HG02981 (cell line): Measurements from ENCODE around the gene SNX13.

Source experiments
- ATAC-seq: cut with Tn5 transposase; IDR thresholded peaks from one replicate; pipeline ENCODE4 v1.9.1; 2021; ENCODE audit warnings: mild to moderate bottlenecking, moderate library complexity; ENCODE audit not compliant: unreplicated experiment

The SNX13 gene

GRCh38 chr7:17940302-17940883 is at the start of gene SNX13:
TSS of gene SNX13 (minus strand) at chr7:17940494. CDS start at chr7:17940295, 199 bp downstream.
- ATAC-seq, result peak; percentile 87

GRCh38 chr7:17989546-17989945 is 49.3 kb upstream of the SNX13 start:
- ATAC-seq, result no peak

GRCh38 chr7:17988858-17989257 is 48.6 kb upstream of the SNX13 start:
- ATAC-seq, result no peak

DNA sequence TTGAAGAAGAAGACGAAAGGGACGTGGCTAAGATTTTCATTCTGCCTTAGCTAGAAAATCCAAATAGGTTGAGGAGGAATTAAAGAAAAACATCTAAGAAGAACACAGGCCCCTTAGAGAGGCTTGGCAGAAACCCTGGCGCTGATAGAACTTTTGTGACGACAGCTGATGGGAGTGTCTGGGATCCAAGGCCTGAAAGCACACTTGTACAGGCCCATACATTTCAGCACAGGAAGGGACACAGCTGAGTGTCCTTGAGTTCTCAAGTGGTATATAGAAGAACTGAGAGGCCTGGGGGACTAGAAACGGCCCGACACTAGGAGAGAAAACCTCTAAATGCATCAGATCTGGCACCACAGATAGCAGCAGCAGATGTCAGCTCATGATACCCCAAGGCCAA is 47.8 kb upstream of the SNX13 start:
- ATAC-seq, result no peak

DNA sequence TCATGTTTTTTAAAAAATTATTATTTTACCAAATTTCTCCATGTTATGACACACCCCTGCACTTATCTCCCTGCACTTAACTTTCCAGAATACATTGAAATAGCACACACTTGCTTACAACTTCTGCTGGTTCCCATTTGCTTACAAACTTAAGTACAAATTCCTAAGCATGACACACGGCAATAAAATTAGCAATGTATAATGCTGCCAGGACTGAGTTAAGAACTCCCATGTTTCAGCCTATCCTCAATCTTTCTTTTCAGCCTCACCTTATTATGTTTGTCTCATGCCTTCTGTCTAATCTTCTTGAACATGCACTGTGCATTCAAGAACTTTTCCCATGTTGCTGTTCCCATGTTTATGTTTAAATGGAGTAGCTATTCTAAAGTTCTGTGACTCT is 46.6 kb upstream of the SNX13 start:
- ATAC-seq, result no peak

DNA sequence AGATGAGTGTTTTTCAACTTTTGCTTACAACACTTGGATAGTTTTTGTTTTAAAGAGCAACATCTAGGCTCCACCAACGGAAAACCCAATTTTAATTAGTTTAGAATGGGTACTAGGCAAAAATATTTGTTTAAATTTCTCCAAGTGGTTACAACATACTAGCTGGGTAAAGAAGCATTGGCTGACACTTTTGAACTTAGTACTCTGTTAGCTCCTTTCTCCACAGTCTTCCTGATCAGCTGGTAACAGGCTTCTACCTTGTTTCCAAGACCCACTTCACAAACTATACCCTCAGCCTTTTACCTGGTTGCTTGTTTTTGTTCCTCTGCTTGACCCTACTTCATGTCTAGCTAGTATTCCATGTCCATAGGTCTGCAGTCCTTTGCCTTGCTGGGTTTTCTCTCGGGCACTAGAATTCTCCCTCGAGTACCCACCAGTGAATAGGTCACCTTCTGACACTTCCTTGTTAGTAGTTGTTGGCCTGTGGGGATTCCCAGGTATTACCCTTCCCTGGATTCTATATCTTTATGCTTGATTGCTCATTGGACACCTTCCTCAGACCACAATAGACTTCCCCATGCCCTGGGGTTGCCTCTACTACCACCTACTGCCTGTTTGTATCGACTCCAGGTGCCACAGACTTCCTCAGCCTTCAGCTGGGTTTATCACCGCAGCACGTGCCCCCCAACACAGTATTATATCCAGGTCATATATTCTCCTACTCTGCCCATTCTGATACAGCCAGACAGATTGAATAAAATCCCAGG is 45.4 kb upstream of the SNX13 start:
- no peak for ATAC-seq

DNA sequence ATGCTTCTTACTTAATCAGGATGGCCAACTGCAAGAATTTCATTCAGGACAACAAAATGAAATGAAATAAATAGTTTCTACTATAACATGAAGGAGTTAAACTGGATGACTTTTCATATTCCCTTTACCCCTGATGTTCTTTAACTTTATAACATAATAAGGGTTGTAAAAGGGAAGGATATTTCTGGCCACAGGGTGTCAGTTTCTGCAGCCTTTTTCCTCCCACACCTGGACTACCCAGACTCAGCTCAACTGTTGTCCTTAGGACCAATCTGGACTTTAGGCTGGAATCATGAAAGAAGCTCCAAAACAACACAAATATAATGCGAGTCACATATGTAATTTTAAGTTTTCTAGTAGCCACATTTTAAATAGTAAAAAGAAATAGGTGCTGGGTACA is 44.0 kb upstream of the SNX13 start:
- no peak for ATAC-seq

- no peak for ATAC-seq
These were observed 43.1 kb upstream of the SNX13 start for GRCh38 chr7:17983221-17984062.

- ATAC-seq, result no peak
These were observed 36.7 kb upstream of the SNX13 start for GRCh38 chr7:17976952-17977351.

DNA sequence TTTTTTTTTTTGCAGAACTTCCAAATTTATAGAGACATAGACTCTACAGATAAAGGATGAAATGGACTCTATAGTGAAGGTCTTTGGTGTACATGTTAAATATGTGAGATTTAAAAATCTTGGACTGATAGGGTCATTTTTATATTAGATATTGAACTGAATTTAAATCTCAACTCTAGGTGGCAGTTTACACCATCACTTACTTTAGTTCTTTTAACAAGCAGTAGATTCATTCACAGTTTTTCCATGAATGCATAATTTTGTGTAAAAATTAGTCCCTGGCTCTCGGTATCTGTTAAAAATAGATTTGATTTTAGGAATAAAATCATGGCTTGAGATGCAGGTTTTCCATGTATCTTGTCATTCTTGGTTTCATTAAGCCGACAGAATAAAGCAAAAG is 31.1 kb upstream of the SNX13 start:
- ATAC-seq, result no peak

DNA sequence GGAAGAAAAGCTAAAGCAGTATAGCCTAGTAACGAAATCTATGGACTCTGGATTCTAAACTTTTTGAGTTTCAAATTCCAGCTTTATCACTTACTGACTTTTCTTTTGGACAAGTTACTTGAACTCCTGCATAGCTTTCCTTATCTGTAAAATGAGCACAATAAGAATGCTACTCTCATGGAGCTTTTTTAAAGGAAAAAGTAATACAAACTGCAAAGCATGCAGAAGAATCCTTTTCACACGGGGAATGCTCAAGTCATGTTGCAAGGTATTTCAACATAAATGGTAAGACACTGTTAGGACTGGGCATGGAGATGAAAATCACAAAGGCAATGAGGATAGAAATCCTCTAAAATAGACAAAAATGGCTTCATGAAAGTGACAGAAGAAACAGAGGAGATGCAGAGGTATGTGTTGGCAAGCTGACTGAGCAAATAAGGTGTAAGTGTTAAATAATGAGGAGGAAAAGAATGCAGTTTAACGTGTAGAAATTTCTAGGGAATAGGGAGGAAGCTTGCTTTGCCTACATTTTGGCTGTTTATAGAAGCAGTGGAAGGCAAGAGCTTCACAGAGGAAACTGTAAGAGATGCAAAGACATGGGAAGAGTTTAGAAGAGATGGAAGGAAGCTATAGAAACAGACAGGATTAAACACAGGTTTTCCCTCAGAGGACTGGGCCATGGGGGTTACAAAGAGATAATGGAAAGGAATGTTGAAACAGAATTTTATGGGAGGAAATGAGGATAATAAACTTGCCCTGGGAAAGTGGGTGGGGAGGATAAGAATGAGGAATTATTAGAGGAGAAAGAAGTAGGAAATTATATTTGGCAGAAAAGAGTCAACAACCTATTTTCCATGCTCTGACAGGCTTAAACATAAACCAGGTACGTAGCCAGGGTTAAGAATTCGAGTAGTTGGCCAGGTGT is 28.8 kb upstream of the SNX13 start:
- ATAC-seq, result no peak

GRCh38 chr7:17966706-17967105 is 26.4 kb upstream of the SNX13 start:
- ATAC-seq, result no peak

DNA sequence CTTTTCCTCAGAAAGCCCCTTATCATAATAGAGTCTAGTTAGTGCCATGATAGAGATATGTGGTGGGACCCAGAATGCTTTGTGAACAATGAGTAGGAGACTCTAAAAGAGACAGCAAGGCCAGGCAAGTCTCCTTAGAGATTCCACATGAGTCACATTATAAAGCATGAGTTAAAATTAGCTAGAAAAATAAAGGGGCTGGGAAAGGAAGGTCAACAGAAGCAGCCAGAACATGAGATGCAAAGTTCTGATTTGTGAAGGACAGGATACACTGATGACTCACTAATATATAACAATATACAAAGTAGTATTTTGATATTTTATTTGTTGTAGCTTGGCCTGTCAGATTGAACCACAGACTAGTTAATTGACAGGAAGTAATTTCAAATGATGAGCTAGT is 25.3 kb upstream of the SNX13 start:
- ATAC-seq, result no peak

GRCh38 chr7:17963281-17963680 is 23.0 kb upstream of the SNX13 start:
- ATAC-seq, result no peak

DNA sequence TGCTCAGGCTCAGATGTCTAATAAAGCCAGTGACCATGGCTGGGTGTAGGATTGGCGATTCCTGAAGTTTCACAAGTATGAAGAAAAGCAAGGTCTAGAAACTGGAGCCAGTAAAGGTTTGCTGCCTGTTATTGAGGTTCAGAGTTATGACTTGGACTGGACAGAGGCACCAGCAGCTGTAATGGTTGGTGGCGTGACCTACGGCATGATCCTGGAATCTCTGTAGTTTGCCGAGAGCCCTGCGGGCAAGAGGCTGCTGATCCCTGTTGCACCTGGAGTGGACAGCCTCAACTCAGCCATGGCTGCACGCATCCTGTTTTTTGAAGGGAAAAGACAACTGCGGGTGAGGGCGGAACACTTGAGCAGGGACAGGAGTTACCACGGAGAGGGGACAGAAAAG is 22.4 kb upstream of the SNX13 start:
- no peak for ATAC-seq

DNA sequence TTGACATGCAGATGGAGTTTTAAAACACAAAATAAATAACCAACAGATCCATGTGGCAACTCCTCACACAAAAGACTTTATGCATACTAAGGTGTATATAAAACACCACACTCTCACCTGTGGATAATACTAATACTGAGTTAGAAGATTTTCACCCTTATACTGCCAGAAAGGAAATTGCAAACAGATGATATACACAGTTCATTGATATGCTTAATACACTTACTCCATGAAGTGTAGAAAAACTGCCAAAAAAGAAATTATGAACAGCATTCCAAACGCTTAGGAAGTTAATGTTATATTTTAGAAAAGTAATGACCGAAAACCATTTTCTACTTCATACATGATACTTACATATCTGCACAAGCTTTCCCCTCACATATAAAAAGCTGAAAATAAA is 17.6 kb upstream of the SNX13 start:
- no peak for ATAC-seq

- peak; percentile 100 for ATAC-seq
These were observed 12.1 kb upstream of the SNX13 start for GRCh38 chr7:17952387-17952786.

DNA sequence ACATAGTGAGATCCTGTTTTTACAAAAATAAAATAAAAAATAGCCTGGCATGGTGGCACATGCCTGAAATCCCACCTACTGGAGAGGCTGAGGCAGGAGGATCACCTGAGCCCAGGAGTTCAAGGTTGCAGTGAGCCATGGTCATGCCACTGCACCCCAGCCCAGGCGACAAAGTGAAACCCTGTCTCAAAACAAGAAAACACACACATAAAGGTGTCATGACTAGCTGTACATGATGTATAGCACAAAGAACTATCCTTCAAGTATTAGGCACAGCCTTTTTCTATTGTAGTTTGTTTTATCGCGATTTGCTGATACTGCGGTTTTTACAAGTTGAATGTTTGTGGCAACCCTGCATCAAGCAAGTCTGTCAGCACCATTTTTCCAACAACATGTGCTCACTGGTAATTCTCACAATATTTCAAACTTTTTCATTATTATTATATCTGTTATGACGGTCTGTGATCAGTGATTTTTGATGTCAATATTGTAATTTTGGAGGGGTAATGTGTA is 11.5 kb upstream of the SNX13 start:
- ATAC-seq, result no peak

DNA sequence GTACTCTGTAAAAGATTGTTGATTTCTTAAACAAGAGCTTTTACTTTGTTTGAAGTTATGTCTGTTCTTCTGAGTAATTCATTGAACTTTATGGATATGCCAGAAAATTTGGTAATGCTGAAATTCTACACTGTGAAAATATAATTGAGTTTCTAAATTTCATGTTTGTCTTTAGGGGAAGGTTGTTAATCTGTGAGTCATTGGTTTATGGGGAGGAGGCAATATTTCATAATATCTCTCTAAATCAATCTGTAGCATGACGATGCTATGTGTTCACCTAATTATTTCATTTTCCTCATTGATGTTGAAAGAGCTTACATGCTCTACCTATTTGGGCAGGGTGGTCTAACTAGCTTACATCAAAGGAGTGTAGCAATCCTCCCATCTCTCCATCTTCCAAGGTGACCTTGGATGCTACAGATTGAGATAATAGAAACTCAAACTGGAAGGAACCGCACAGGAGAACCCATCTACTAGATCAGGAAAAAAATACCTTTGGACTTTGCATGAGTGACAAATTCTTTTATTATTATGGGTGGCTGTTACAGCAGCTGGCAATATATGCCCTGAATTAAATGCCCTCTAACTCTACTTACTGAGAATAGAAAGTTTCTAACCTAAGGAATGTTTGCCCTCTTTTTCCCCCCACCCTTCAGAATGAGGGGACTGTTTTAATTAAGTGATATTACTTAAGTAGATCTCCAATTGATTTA is 8.4 kb upstream of the SNX13 start:
- ATAC-seq, result no peak

DNA sequence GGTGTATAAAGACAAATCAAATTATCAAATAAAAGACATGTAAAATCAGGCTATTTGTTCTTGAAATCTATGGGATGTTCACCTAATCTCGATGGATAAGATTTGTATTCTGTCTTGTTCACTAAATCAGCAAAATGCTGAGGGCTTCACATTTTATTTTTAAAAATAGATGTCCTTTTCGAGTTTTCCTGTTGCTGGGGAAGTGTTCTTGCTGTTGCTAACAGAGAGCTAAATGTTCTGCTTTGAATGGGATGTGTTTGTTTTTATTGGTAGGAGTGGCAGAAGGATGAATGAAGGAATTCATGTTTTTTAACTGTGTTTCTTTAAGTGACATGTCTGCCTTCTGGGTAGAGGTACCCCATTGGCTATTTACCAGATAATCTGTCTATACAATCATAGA is 7.3 kb upstream of the SNX13 start:
- no peak for ATAC-seq
